ENCODE measurements around the gene ARHGEF1. TPM values are rescaled to one million over a fixed set of nuclear protein-coding genes. Genes with fewer than 3 reads are reported as not detected.

ARHGEF1 gene
- total RNA-seq, 1 donor, result 35.0 TPM

DNA sequence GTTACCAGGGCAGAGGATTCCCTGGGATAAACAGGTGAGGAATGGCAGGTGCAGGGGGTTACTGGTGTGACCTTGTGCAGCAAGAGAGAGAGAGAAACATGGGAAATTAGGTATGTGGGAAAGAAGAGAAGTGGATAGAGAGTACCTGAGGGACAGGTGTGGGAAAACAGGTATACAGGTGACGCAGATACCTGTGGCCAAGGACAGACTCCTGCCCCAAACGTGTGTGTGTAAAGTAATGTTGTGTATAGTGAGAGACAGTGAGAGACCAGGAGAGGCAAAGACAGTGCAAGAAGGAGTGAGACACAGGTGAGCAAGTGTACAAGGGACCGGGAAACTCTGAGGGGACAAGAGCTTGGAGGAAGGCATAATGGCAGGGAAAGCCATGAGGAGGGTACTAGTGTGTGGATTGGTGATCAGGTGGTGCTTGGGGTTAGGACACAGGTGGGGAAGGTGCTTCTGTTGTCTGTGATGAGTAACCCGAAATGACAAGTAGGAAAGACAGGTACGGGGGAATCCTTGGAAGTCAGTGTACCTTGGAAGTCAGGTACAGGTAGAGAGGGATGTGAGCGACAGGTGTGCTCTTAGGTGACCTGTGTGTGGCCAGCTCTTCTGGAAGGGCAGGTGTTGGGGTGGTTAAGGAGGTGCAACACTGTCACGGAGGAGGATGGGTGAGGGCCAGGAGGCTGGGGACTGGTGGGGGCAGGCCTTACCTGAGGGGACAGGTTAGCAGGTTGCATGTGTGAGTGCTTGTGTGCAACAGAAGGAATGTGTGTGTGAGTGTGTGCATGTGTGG, 42.4 kb downstream of the ARHGEF1 start:
- TF ChIP-seq, protein P1, sequence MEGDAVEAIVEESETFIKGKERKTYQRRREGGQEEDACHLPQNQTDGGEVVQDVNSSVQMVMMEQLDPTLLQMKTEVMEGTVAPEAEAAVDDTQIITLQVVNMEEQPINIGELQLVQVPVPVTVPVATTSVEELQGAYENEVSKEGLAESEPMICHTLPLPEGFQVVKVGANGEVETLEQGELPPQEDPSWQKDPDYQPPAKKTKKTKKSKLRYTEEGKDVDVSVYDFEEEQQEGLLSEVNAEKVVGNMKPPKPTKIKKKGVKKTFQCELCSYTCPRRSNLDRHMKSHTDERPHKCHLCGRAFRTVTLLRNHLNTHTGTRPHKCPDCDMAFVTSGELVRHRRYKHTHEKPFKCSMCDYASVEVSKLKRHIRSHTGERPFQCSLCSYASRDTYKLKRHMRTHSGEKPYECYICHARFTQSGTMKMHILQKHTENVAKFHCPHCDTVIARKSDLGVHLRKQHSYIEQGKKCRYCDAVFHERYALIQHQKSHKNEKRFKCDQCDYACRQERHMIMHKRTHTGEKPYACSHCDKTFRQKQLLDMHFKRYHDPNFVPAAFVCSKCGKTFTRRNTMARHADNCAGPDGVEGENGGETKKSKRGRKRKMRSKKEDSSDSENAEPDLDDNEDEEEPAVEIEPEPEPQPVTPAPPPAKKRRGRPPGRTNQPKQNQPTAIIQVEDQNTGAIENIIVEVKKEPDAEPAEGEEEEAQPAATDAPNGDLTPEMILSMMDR (IDR thresholded peaks at IDR 0.05; ENCODE audit: insufficient read depth, low read depth, low read length), result no peak
- H3K4me3 ChIP-seq (ENCODE audit: low read depth, low read length), result no peak overlapping the region
- no peak for DNase-seq (ENCODE audit: low read depth)

DNA sequence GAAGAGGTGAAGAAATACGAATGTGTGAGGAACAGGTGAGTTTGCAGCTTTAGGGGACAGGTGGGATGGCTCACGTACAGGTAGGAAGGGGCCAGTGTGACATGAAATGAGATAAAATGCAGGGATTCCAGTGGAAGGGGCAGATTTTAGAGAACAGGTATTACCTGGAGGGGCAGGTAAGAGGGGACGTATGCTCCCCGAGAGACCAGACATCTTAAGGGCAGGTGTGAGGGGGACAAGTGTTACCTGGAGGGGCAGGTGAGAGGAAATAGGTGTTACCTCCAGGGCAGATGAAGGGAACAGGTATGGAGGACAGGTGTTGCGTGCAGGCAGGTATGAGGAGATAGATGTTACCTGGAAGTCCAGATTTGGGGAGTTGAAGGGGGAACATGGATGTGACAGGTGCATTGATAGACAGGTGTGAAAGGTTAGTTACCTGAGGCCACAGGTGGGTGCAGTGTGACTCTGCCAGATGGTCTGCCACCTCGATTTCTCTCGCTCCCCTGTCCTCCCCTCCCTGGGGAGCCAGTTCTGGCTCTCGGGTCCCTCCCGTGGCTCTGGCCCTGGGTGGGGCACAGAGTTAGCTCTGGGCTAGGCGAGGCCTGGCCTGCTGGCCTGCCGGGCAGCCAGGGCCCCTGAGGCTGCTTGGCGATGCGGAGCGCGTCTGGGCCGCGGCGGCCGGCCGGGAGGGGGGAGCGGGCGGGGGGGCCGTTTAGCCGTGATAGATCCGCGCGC, 43.2 kb downstream of the ARHGEF1 start:
- TF ChIP-seq, protein P1 (IDR thresholded peaks at IDR 0.05; ENCODE audit: insufficient read depth, low read depth, low read length), result no peak
- no peak overlapping the region for H3K4me3 ChIP-seq (ENCODE audit: low read depth, low read length)
- no peak for DNase-seq (ENCODE audit: low read depth)

DNA sequence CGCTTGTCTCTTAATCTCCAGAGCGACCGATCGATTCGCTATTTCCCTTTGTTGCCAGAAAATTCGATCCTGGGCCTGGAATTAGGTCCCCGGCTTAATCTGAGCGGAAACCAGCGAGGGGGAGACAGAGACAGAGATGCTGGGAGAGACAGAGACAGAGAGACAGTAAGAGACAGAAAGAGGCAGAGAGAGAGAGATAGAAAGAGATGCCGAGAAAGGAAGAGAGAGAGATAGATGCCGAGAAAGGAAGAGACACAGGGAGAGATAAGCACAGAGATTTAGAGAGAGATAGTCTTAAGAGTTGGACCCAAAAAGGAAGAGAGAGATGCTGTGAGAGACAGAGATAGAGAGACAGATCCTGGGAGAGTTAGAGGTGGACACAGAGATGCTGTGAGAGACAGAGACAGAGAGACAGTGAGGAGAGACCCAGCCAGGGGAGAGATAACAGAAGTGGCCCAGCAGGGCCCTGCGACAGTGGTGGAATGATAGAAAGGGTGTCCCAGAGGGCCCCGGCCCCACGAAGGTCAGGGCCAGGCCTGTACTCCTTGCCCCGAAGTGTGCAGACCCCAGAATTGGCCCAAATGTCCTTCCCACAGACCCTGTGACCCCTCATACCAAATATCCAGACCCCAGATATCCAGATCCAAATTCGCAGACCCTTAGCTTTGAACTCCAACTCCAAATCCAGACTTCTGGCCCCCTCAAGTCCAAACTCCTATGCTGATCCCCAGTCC, 43.9 kb downstream of the ARHGEF1 start:
- TF ChIP-seq, protein P1 (IDR thresholded peaks at IDR 0.05; ENCODE audit: insufficient read depth, low read depth, low read length), result no peak
- no peak for DNase-seq (ENCODE audit: low read depth)
- no peak overlapping the region for H3K4me3 ChIP-seq (ENCODE audit: low read depth, low read length)

DNA sequence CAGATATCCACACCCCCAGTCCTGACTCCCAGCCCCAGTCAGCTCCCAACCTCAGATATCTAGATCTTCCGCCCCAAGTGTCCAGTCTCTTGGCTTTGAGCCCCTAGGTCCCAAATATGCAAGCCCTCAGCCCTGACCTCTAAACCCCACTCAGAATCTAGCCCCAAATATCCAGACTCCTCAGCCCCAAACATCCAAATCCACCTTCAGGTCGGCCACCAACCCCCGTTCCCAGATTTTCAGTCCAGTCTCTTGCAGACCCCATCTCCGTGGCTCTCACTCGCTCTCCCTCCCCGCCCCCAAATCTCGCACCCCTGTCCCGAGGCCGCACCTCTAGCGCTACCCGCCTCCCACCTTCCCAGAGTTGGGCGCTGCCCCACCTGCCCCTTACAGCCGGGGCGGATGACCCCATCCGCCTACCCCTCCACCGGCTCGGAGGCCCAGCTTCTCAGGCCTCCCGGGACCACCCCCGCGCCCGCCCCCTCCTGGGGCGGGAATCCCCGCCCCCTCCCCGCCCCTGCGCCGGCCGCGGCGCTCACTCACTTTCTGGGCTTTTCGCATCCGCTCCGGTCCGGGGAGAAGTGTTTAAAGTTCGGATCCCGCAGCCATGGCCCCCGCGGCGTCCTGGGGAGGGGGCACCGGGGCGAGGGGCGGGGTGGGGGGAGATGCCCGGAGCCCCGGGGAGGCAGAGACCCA, 44.7 kb downstream of the ARHGEF1 start:
- TF ChIP-seq, protein P1 (IDR thresholded peaks at IDR 0.05; ENCODE audit: insufficient read depth, low read depth, low read length), result no peak
- peak overlapping the region; percentile 58 for H3K4me3 ChIP-seq (ENCODE audit: low read depth, low read length)
- no peak for DNase-seq (ENCODE audit: low read depth)

DNA sequence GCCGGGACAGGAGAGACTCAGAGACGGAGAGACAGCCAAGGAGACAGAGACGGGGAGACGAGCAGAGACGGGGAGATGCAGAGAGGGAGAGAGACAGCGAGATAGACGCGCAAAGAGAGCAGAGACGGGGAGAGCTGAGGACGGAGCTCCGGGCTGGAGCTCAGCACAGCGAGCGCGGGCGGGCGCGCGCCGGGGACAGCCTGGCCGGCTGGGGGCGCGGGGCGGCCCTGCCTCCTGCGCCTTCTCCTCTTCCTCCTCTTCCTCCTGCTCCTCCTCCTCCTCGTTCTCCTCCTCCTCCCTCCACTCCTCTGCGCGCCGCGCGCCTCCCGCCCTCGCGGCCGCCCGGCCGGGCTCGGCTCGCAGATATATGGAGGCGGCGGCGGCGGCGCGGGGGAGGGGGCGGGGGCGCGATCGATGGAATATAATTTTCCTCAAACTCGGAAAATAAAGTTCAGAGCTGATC, 45.3 kb downstream of the ARHGEF1 start, which contains the start of gene ERFL:
TSS of gene ERFL (minus strand) at position 229 of the 463 bp plus-strand sequence. CDS start 15,530 bp downstream, outside the sequence.
- DNase-seq (ENCODE audit: low read depth), result peak; percentile 8
- H3K4me3 ChIP-seq (ENCODE audit: low read depth, low read length), result peak within 1 kb of the TSS; percentile 58
- TF ChIP-seq, protein P1 (IDR thresholded peaks at IDR 0.05; ENCODE audit: insufficient read depth, low read depth, low read length), result no peak

Data from fibroblast of villous mesenchyme (primary cell).